Measurements from ENCODE around the gene F12.

F12 gene

GRCh38 chr5:177412603-177413233 is 3.4 kb upstream of the F12 start:
- no peak for DNase-seq (ENCODE audit: low read depth)

- no peak for DNase-seq (ENCODE audit: low read depth)
These were observed 1.2 kb upstream of the F12 start for GRCh38 chr5:177410575-177410974.

GRCh38 chr5:177405805-177406204 is 3.6 kb downstream of the F12 start:
- no peak for DNase-seq (ENCODE audit: low read depth)

GRCh38 chr5:177405312-177405711 is 4.1 kb downstream of the F12 start:
- DNase-seq (ENCODE audit: low read depth), result no peak

- no peak for DNase-seq (ENCODE audit: low read depth)
These were observed 4.7 kb downstream of the F12 start for GRCh38 chr5:177404641-177405179.

GRCh38 chr5:177403792-177404640 is 5.3 kb downstream of the F12 start:
- DNase-seq (ENCODE audit: low read depth), result peak; percentile 56

GRCh38 chr5:177403102-177403791 is 6.1 kb downstream of the F12 start:
- no peak for DNase-seq (ENCODE audit: low read depth)

- DNase-seq (ENCODE audit: low read depth), result no peak
These were observed 6.9 kb downstream of the F12 start for GRCh38 chr5:177402271-177403043.

GRCh38 chr5:177399997-177400868 is 9.1 kb downstream of the F12 start, which contains the start of gene PFN3:
Gene PFN3 (minus strand): TSS chr5:177400661. CDS start chr5:177400576, 85 bp downstream.
- no peak for DNase-seq (ENCODE audit: low read depth)

GRCh38 chr5:177397875-177398390 is 11.4 kb downstream of the F12 start:
- DNase-seq (ENCODE audit: low read depth), result no peak

GRCh38 chr5:177396807-177397206 is 12.6 kb downstream of the F12 start:
- no peak for DNase-seq (ENCODE audit: low read depth)

GRCh38 chr5:177396078-177396477 is 13.3 kb downstream of the F12 start:
- DNase-seq (ENCODE audit: low read depth), result no peak

- DNase-seq (ENCODE audit: low read depth), result no peak
These were observed 15.4 kb downstream of the F12 start for GRCh38 chr5:177393990-177394389.

GRCh38 chr5:177393206-177393765 is 16.1 kb downstream of the F12 start:
- DNase-seq (ENCODE audit: low read depth), result no peak

- DNase-seq (ENCODE audit: low read depth), result no peak
These were observed 16.6 kb downstream of the F12 start for GRCh38 chr5:177392765-177393164.

GRCh38 chr5:177390363-177391300 is 18.7 kb downstream of the F12 start:
- peak; percentile 65 for DNase-seq (ENCODE audit: low read depth)

GRCh38 chr5:177389241-177390169 is 19.9 kb downstream of the F12 start:
- DNase-seq (ENCODE audit: low read depth), result no peak

GRCh38 chr5:177388521-177389052 is 20.8 kb downstream of the F12 start:
- DNase-seq (ENCODE audit: low read depth), result no peak
